NOMO-1 treated with dmso at 0.1 percent for 144 hours (cell line): Measurements from ENCODE around the gene PTPRD.

Experiments used
- DNase-seq: peaks from one replicate; lab custom pipeline; 2025; ENCODE audit not compliant: unreplicated experiment; lab: John Stamatoyannopoulos, UW

The PTPRD gene

DNA sequence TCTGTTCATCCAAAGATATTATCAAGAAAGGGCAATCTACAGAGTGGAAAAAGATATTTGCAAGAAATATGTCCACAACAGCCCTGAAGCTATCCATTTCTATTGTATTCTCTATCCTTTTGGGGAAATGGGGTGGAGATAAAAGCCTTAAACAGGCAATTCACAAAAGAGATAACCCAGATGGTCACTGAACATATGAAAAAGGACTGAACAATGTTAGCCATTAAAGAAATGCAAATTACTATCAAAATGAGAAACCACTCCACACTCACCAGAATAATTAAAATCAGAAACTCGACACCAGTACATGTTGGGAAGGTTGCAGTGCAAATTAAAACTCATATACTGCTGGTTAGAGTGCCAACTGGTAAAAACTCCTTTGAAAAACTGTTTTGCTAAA, 1858.1 kb downstream of the PTPRD start:
- no peak for DNase-seq

DNA sequence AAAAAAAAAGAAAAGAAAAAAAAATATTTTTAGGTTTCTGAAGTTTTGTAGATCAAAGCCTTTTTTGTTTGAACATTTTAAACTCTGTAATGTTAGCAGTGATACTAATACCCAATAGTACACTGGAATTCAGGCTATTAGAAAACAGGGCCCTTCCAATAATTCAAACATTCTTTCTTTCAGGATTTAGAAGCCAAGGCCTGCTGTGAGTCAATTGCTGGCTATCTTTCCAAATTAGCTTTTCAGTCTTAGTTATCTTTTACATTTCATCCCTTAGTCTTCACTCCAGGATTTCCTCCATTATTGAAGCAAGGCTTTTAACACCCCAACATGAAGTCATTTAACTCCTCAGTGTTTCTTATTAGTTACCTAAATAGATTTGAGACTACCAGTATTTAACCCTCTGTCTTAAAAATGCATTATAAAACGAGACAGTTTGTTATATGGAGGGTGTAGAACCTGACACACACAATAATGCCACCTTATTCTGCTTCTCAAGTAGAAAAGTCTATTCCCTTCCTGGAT, 1861.3 kb downstream of the PTPRD start:
- DNase-seq, result no peak

DNA sequence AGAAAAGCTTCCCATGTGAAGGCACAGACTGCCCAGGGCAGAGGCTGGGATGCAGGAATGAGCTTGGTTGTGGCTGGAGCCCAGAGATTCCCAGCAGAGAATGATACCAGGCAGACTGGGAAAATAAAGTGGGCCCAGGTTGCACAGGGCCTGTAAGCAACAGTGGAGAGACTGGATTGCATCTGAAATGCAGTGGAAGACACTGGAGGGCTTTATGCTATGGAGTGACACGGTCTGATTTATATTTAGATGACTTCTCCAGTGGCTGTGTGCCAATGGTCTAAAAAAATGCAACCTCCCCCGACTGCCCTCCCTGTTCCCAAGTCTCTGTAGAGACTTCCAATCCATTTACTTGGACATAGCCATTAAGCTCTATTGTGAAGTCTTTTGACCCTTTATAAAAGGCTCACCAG, 1862.2 kb downstream of the PTPRD start:
- no peak for DNase-seq

DNA sequence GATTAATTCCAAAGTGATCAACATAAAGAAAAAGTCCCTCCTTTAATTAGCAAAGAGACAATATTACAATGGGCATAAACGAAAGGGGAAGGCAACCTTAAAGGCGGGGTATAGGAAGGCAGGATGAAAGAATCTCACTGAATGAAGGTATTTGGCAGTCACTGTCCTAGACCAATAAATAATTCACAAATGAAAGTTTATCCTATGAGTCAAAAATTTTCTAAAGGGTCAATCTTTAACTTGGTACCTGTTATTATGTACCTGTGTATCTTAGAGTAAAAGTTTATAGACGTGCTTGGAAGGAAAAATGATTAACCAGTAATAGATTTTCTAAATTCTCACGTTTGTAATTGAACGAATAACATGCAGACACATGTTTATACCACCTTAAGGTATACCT, 1867.5 kb downstream of the PTPRD start:
- no peak for DNase-seq

DNA sequence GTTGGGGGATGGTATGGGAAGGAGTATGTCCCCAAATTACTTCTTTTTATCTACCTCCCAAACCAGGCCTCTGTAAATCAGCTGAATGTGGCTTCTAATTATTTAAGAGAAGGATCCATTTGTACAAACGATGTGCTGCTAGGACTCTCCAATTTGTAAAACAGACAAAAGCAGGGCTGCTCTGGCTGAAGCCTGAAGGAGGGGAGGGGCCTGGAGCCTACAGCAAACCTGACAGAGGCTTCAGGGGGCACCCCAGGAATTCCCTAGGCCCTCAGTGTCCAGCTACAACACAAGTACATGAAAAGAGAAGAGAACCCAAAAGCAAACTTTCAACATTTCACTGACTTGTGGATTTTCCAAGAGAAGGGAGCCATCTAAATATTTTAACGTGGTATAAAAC, 1873.9 kb downstream of the PTPRD start:
- no peak for DNase-seq

DNA sequence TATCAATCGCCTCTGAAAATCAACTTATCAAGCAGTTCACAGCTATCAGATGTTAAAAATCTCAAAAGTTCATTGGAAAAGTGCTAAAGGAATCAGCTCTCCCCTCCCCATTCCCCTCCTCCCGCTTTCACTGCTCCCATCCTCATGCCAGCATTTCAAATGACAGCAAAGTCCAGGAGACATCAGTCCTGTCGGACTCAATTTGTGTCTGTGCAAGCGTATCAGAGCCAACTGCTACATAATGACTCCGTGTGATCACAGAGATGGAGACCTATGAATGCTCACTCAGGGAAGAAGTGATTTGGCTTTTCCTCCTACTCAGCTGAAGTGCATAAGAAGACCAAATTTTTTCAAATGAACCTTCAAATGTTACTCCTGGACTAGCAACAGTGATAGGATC, 1876.0 kb downstream of the PTPRD start:
- DNase-seq, result no peak

DNA sequence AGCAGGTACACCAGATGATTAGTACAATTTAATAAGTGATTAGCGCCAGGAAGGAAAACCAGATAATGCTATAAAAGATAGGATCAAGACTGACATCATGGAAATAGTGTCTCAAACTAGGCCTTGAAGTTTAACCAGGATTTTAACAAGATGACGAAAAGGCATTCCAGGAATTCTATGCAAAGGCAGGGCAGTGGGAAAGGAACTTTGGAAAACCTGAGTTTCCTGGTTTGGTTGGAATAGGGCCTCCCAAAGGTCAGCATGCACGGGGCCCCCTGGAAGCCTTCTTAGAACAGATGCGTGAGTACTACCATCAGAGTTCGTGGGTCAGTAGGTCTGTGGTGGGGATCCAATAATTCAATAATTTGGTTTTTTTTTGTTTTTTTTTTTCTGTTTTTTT, 1878.0 kb downstream of the PTPRD start:
- no peak for DNase-seq

DNA sequence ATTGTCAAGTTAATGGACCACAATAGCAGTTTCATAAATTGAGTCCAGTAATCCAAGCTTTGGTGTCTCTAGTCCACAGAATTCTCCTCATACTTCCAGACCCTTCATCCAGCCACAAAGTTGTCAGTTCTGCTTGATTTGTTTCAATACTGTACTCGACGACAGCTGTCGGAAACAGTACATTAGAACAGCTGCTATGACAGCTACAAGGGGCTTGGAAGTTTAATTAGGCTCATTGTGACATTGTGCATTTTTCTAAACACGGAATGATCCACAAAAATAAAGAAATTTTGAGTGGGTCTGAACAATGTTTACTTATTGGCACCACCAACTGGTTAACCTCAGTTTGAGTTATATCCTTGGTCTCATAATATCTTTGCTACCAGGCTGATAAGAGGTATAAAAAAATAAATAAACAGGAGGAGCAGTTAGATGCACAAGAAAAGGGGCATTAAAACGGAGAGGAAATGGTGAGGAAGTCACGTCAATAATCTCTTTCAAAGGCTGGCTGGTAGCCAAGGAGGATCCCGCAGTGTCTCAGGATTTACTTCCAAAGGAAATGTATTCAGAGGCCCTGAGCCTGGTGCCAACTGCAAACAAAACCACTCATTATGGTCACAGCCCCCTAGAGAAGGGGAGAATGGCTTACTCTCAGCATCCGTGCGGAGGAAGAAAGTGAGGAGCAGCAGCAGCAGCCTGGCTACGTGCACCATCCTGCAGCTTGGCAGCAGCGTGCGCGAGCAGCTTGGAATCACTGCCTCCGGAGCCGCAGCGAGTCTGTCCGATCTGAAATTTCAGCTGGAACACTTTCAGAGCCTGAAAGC, 1879.5 kb downstream of the PTPRD start:
- no peak for DNase-seq

DNA sequence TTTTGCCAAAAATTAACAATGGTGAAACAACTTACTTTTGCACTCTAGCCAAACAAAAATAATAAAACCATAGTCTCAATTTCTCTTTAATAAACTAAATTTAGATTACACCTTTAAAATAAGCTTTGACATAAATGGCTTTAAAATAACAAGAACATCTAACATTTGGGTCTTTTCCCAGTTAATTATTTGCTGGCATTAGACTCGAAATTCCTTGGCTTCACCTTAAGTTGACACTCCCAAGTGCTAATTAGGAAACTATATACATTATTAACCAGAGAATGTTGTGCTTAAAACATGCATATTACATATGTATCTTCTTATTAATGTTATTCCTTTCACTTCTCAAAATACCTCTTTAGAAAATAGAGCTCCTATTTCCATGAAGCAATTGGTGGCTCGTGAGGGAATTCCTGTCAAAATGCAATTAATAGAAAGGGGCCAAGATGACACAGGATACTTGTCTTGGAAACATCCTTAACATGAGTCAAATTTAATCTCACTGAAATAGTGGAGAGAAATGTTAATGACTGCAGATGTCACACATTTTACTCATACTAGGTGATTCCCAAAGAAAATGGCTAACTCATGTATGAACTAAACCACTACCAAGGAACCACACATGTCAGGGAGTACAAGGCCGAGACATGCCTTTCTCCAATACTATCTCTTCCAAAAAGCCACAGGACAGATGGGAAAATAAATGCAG, 1880.3 kb downstream of the PTPRD start:
- no peak for DNase-seq

DNA sequence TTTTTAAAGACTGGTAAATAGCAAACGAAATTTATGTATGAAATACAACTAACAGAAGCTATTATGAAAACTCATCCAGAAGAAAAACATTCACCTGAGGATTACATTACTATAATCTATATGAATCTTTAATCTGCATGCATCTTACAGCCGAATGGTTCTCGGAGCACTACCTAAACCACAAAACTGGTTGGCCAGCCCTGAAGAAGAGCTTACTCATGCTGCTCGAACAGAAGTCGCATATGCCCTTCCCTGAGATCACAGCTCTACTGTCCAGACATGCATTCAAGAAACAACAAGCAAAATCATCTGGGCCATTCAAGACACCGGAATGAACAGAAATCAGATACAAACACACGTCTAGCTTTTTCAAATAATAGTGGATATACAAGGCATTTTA, 1882.2 kb downstream of the PTPRD start:
- no peak for DNase-seq

DNA sequence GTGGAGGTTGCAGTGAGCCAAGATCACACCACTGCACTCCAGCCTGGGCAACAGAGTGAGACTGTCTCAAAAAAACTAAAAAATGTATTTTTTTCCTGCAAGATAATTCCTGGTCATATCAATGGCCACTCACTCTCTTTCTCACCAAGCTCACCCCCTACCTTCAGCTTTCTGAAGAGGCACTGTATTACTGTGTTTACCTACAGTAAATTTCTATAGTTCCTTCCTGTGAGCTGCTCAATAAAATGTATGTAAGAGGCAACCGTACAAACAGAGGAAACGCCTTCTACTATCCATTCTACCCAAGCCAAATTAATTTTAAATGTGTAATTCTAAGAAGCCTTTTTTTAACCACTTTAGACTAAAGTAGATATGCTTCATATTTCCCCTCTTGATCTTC, 1883.9 kb downstream of the PTPRD start:
- no peak for DNase-seq

DNA sequence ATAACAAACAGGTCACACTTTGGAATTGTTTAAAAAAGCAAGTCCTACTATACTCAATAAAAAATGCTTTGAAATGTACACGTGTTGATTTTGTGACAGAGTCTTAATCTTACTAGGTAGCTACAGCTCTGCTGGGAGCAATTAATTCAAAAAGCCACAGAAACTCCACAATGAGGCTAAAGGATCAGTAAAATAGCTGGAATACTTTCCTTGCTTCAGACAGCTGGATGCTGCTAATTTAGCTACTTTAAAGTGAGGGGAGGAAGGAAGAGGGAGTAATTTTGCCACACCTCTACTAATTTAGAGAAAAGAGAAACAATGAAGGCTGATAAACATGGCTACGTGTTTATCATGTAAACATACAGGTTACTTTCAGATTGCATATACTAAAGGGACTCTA, 1885.6 kb downstream of the PTPRD start:
- DNase-seq, result no peak

DNA sequence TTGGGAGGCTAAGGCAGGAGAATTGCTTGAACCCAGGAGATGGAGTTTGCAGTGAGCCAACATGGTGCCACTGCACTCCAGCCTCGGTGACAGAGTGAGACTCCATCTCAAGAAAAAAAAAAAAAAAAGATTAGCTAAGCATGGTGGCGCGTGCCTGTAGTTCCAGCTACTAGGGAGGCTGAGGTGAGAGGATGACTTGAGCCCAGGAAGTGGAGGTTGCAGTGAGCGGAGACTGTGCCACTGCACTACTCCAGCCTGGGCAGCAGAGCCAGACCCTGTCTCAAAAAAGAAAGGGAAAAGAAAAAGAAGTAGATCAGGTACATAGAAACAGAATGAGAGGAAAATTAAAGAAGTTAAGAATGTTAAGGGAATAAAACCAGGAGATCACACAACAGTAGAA, 1886.1 kb downstream of the PTPRD start:
- DNase-seq, result no peak

DNA sequence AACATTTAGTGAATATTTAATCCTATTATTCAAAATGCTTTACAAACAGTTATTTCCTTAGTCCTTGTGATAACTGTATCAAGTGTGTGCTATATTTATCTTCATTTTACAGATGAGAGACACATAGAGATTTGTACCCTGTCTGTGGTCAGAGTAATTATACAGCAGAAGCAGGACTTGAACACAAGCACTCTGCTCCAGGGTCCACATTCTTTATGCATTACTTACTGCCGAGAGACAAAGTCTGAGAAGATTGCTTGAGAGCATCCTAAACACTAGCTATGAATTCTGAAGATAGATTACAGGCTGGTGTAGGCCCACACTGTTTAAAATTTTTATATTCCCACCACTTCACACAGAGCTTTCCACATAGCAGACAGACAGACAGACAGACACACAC, 1887.2 kb downstream of the PTPRD start:
- no peak for DNase-seq

DNA sequence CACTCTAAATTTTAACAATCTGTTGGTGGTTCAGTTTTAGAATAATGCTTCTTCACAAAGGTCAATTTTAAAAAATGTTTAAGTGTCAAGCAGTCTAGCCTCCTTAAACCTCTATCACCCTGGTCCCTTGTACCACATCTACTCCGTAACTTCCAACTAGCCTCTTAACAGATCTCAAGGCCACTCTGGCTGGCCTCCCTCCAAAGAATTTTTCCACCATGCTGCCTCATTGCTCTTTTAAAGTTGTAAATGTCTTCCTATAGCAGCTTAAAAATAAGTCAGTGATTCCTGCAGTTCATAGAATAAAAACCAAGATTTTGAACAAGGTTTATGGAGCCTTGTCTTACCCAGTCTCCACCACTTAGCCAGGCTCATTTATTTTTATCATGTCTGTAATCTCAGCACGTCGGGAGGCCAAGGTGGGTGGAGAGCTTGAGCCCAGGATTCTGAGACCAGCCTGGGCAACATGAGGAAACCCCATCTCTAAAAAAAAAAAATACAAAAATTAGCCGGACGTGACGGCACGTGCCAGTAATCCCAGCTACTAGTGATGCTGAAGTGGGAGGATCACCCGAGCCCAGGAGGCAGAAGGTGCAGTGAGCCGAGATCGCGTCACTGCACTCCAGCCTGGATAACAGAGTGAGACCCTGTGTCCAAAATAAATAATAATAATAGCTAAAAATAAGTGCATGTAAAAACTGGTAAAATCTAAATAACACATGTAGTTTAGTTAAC, 1888.4 kb downstream of the PTPRD start:
- DNase-seq, result no peak

DNA sequence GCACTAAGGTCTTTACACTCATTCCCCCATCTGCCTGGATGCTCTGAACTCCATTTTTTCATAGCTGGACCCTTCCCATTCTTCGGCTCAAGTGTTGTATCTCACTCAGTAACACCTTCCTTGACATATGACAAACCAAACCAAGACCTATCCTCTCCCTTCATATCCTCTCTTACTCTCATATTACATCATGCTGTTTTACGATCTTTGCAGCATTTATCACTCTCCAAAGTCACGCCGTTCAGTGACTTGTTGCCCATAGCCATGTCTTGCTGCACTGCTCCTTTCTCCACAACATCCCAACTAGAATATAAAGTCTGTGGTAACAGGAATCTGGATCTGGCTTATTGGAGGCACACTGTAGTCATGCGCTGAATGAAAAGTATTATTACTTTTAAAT, 1889.6 kb downstream of the PTPRD start:
- DNase-seq, result no peak

DNA sequence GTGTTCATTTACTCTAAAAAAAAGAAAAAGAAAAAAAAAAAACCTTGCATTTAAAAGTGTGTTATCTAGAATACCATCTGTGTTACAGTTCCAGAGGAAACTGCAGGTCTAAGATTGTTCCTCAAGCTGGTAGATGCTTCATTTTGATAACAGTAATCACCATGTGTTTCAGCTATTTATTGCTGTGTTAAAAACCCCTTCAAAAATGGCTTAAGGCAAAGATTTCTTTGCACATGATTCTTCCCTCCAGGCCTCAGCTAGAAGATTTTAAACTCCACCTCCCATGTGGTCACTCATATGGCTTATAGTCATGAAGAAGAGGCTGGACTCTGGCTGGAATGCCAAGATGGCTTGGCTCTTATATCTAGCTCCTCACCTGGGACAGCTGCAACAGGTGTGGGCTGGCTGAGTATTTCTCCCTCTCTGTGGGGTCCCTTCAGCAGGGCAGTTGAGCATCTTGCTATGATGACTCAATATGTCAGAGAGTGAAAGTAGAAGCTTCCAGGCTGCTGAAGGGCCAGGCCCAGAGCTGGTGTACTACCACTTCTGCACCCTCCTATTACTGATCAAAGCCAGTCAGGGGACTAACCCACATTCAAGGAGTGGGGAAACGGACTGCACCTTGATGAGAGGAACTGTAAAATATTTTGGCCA, 1892.8 kb downstream of the PTPRD start:
- no peak for DNase-seq

DNA sequence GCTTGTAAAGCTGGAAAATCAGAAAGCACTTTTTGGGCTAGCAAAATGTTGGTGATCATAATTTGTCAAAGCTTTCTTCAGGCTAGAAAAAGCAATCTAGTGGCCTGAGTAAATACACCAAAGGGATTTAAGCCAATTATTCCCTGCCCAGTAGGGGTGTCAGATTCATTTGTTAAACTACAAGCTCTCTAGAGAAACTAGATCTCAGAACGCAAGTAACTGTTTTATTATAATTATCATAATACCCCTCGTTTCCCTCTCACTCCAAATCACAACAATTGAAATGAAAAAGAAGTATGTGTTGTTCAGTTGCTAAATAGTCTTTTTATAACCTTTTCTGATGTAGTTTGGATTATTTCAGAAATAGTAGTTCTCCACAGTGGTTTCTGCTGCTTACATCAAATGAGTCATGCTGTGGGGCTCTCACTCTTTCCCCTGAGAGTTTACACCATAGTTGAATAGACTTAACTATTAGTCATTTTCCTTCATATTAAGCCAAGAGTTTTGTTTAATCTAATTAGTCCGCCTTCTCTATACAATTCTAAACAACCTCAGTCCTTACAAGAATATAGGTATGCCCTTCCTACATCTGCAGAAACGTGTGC, 1894.6 kb downstream of the PTPRD start:
- no peak for DNase-seq

DNA sequence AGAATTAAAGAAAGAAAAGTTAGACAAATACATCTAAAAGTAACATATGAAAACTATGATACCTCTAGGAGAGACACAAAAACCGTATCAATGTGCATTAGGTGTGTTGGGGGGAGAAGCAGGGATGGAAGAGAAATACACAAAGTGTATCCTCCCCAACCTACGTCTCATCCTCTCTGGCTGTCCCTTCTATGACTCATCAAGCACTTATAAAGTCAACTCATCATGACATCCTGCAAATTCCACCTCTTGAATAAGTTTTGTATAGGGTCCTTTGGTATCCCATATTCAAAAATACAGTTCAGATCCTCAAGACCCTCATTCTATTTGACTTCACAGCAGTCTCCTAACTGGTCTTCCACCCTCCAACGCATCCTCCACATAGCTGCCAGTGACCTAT, 1895.7 kb downstream of the PTPRD start:
- no peak for DNase-seq

DNA sequence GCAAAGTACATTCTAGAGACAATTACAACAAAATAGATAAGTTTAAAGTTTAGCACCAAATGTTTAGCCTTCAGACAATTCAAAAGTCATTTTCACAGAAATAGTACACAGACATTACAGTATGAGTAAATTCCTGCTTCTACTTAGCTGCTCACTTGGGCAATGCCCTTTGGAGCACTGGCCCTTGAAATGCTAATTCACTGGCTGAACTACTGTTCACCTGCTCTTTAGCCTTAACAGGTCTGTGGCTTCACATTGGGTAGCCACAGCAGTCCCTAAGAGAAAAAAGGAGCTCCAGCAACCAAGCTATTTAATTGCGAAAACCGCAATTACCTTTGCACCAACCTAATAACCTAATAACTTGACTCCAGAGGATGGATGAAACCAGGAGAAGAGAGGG, 1897.0 kb downstream of the PTPRD start:
- DNase-seq, result no peak

DNA sequence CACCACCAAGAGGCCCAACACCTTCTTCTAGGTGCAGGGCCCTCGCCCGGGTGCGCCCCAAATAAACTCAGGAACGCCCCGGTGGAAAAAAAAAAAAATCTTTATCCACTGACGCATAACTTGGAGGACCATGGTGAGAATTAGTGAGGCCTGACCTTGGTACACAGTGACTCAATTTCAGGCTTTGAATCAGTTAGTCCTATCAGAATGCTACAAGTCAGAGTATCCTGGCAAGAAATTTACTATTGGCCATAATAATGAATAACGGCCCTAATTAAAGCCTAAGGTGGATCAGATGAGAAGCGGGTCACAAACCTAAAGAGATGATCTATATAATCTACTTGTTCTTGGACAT, 1899.0 kb downstream of the PTPRD start:
- DNase-seq, result no peak
